DND-41 (cell line): ENCODE results near the gene PQBP1.

ENCODE experiments used
- EZH2 ChIP-seq: IDR thresholded peaks from 3 replicates; pipeline ENCODE4 v1.6.1; 2012; ENCODE audit warnings: borderline replicate concordance, low read depth, mild to moderate bottlenecking, moderate library complexity, low read length, inconsistent platforms; ENCODE audit not compliant: severe bottlenecking
- TF ChIP-seq, protein P1 (sequence below): IDR thresholded peaks from 2 replicates; pipeline ENCODE4 v1.5.1; 2012; ENCODE audit warnings: borderline replicate concordance, low read length, moderate library complexity, mild to moderate bottlenecking; ENCODE audit not compliant: poor library complexity, severe bottlenecking; ENCODE audit errors: extremely low read depth

- TF ChIP-seq EZH2, result no peak
- TF ChIP-seq, protein P1, sequence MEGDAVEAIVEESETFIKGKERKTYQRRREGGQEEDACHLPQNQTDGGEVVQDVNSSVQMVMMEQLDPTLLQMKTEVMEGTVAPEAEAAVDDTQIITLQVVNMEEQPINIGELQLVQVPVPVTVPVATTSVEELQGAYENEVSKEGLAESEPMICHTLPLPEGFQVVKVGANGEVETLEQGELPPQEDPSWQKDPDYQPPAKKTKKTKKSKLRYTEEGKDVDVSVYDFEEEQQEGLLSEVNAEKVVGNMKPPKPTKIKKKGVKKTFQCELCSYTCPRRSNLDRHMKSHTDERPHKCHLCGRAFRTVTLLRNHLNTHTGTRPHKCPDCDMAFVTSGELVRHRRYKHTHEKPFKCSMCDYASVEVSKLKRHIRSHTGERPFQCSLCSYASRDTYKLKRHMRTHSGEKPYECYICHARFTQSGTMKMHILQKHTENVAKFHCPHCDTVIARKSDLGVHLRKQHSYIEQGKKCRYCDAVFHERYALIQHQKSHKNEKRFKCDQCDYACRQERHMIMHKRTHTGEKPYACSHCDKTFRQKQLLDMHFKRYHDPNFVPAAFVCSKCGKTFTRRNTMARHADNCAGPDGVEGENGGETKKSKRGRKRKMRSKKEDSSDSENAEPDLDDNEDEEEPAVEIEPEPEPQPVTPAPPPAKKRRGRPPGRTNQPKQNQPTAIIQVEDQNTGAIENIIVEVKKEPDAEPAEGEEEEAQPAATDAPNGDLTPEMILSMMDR, result no peak
Observed at GRCh38 chrX:48897157-48897624, 539 bp upstream of the PQBP1 start.
